ENCODE measurements around the gene FCRLA. TPM values are rescaled to one million over a fixed set of nuclear protein-coding genes. Genes with fewer than 3 reads are reported as not detected.

FCRLA gene
- total RNA-seq, 4 donors from 2014 or later: 0.62 TPM; not detected in 3

DNA sequence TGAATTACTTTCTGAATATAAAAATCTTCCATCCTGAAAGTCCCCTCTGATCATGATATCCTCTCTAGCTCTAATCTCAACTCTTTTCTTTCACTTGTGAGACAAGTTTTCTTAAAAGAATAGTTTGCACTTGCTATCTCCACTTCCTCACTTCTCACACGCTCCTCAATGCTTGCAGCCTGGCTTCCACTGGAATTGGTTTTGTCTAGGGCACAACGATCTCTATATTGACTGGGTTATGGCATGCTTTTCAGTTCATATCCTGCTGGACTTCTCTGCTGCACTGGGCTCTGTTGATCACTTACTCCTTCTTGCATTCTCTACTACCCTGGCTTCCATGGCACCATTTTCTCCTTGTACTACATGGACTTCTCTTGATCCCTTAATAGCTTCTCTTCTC is 474 bp downstream of the FCRLA start:
- DNase-seq: no peak
- H3K27me3 ChIP-seq: peaks cover 0 to 10% (median 0%) of the 10 kb centered on the region in 4 donors
- no peaks in the 10 kb centered on the region for H3K36me3 ChIP-seq
- H3K9me3 ChIP-seq: no peaks in the 10 kb centered on the region
- TF ChIP-seq POLR2A (IDR thresholded peaks at IDR 0.05): no peak
- TF ChIP-seq, protein P1, sequence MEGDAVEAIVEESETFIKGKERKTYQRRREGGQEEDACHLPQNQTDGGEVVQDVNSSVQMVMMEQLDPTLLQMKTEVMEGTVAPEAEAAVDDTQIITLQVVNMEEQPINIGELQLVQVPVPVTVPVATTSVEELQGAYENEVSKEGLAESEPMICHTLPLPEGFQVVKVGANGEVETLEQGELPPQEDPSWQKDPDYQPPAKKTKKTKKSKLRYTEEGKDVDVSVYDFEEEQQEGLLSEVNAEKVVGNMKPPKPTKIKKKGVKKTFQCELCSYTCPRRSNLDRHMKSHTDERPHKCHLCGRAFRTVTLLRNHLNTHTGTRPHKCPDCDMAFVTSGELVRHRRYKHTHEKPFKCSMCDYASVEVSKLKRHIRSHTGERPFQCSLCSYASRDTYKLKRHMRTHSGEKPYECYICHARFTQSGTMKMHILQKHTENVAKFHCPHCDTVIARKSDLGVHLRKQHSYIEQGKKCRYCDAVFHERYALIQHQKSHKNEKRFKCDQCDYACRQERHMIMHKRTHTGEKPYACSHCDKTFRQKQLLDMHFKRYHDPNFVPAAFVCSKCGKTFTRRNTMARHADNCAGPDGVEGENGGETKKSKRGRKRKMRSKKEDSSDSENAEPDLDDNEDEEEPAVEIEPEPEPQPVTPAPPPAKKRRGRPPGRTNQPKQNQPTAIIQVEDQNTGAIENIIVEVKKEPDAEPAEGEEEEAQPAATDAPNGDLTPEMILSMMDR (IDR thresholded peaks at IDR 0.05): no peak
- no peaks in the 10 kb centered on the region for H3K4me1 ChIP-seq
- WGBS, 2 donors: 80 to 81% methylated on average over 2 of the region's 2 CpGs
- intact Hi-C loops (cut with DNase I): no loop called here
- H3K27ac ChIP-seq: no peak overlapping the region
- no peak overlapping the region for H3K4me3 ChIP-seq

DNA sequence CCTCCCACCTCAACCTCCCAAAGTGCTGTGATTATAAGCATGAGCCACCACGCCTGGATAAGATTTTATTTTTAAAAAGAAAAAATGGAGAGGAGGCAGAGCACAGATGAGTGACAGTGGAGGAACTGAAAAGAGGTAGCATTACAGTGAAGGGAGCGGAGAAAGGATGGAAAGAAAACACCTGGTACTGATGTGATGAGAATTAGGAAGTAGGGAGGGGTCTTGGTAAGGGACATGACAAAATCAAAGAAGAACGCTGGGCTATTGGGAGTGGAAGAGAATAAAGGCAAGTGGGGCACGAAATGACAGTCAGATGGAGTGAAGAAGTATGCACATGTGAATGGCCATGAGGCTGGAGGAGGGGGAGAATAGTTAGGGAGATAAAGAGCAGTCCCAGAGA is 2.3 kb downstream of the FCRLA start:
- Histone ChIP-seq H3K4me3 (no peak overlapping the region), H3K9me3 (no peaks in the 10 kb centered on the region), H3K27ac (no peak overlapping the region), H3K27me3 (peaks cover 0 to 26% (median 0%) of the 10 kb centered on the region in 4 donors), H3K36me3 (no peaks in the 10 kb centered on the region), H3K4me1 (no peaks in the 10 kb centered on the region)
- no peak for DNase-seq
- intact Hi-C loops (cut with DNase I): no loop called here
- no peak for TF ChIP-seq POLR2A (IDR thresholded peaks at IDR 0.05)
- TF ChIP-seq, protein P1 (IDR thresholded peaks at IDR 0.05): no peak
- 68 to 74% methylated on average over 4 of the region's 4 CpGs for WGBS, 2 donors

DNA sequence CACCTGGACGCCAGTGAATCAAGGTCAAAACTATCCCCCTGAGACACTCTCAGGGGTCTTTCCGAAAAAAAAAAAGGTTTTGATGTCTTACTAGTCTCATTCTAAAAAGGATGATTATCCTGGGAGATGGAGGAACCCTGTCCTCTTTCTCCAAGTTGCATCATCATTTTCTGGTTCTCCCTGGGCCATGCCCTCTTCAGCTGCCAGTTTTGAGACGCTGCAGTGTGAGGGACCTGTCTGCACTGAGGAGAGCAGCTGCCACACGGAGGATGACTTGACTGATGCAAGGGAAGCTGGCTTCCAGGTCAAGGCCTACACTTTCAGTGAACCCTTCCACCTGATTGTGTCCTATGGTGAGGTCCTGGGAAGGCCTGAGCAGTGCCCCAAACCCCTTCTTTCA is 3.5 kb downstream of the FCRLA start:
- 77 to 94% methylated on average over 3 to 4 of the region's 4 CpGs for WGBS, 2 donors

DNA sequence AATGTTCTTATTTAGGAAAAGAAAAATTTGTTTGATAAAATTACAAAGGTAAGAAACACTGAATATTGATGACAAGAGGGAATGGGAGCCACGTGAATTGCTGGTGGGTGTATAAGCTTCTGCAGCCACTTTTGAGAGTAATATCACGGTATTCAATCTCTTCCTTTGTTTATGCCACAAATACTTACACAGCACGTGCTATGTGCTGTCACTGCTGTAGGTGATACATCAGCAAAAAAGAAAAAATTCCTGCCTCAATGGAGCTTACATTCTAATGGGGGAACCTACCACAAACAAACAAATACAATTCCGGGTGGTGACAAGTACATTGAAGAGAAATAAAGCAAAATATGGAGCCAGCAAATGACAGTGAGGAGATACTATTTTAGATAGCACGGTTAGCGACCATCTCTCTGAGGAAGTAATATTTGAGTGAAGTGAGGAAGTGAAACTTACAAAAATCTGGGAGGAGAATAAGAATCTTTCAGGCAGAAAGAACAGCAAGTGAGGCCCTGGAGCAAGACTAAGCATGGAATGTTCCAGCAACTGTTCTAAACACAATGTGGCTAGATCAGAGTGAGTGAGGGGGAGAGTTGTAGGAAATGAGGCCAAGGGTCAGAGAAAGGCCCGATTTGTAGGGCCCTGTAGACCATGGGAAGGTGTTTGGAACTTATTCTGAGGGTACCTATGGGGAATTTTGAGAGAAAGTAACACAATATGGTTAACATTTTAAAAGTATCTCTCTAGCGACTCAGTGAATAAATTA is 11.7 kb downstream of the FCRLA start:
- Histone ChIP-seq H3K27me3 (peaks cover 0 to 40% (median 0%) of the 10 kb centered on the region in 4 donors), H3K4me1 (no peaks in the 10 kb centered on the region), H3K36me3 (no peaks in the 10 kb centered on the region), H3K9me3 (no peaks in the 10 kb centered on the region), H3K27ac (no peak overlapping the region), H3K4me3 (no peak overlapping the region)
- no peak for TF ChIP-seq POLR2A (IDR thresholded peaks at IDR 0.05)
- TF ChIP-seq, protein P1 (IDR thresholded peaks at IDR 0.05): no peak
- WGBS, 2 donors: 59 to 68% methylated on average over 8 of the region's 8 CpGs
- no peak for DNase-seq
- intact Hi-C loops (cut with DNase I): no loop called here

More for the DNA sequence above, 3.5 kb downstream of the FCRLA start:
- DNase-seq: no peak
- Histone ChIP-seq H3K4me3 (no peak overlapping the region), H3K27me3 (peaks cover 0 to 27% (median 0%) of the 10 kb centered on the region in 4 donors), H3K4me1 (no peaks in the 10 kb centered on the region), H3K9me3 (no peaks in the 10 kb centered on the region), H3K36me3 (no peaks in the 10 kb centered on the region), H3K27ac (no peak overlapping the region)
- intact Hi-C loops (cut with DNase I): no loop called here
- no peak for TF ChIP-seq POLR2A (IDR thresholded peaks at IDR 0.05)
- TF ChIP-seq, protein P1 (IDR thresholded peaks at IDR 0.05): no peak

DNA sequence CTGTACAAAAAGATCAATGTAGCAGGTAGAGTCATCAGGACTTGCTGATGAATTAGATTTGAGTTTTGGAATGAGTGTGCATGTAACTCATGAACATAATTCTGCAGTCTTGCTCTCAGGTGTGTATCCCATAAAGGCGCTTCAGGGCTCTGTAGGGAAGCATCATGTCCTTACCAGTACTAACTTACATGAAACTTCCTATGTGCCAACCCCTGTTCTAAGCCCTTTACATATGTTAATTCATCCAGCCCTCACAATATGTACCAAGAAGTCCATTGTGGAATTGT is 12.2 kb downstream of the FCRLA start:
- WGBS, 2 donors: 92 to 100% methylated on average over 1 of the region's 1 CpG
- peaks cover 0 to 34% (median 0%) of the 10 kb centered on the region in 4 donors for H3K27me3 ChIP-seq
- H3K27ac ChIP-seq: no peak overlapping the region

More for the DNA sequence above, 12.2 kb downstream of the FCRLA start:
- Histone ChIP-seq H3K9me3 (no peaks in the 10 kb centered on the region), H3K4me3 (no peak overlapping the region), H3K36me3 (no peaks in the 10 kb centered on the region), H3K4me1 (no peaks in the 10 kb centered on the region)
- intact Hi-C loops (cut with DNase I): no loop called here
- TF ChIP-seq, protein P1 (IDR thresholded peaks at IDR 0.05): no peak
- no peak for TF ChIP-seq POLR2A (IDR thresholded peaks at IDR 0.05)
- no peak for DNase-seq
